HG03066 (cell line): ENCODE measurements around the gene GMNC.
"Not testable (repeated sequence)": the region's sequence is repeated elsewhere in the genome, so short reads cannot be mapped to it uniquely, and the experiment has no call there.

Experiments used
- ATAC-seq: cut with Tn5 transposase; IDR thresholded peaks from one replicate; pipeline ENCODE4 v1.9.1; 2021; ENCODE audit warnings: low read depth; ENCODE audit not compliant: unreplicated experiment

Gene GMNC, protein sequence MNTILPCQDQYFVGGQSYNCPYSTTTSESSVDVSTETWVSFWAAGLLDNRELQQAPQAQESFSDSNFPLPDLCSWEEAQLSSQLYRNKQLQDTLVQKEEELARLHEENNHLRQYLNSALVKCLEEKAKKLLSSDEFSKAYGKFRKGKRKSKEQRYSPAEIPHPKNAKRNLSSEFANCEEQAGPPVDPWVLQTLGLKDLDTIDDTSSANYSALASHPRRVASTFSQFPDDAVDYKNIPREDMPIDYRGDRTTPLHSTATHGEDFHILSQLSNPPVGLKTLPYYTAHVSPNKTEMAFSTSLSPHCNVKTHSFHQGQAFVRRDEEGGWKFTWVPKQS

GRCh38 chr3:190862209-190863118 is at the start of gene GMNC:
TSS of gene GMNC (minus strand) at chr3:190862694. CDS start at chr3:190862615, 79 bp downstream.
- peak; percentile 65 for ATAC-seq

- ATAC-seq = no peak
Observed at GRCh38 chr3:190911382-190911781, 48.9 kb upstream of the GMNC start.

DNA sequence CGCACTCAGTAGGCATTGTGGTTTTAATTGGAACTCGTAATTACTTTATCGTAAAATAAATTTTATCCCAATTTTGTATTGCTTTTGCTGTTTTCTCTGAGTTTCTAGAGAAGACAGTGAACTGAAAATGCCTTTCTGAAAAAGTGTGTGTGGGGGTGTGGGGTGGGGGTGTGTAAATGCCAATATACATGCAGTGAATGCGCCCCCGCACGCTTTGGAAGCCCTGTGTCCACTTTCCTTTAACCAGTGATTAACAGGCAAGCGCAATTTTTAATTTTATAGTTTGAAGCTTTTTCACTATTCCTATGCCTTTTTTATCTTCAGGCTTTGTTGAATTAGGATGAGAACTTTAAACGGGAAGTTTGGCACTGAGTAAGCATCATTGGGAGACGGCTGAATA is 47.4 kb upstream of the GMNC start:
- no peak for ATAC-seq

DNA sequence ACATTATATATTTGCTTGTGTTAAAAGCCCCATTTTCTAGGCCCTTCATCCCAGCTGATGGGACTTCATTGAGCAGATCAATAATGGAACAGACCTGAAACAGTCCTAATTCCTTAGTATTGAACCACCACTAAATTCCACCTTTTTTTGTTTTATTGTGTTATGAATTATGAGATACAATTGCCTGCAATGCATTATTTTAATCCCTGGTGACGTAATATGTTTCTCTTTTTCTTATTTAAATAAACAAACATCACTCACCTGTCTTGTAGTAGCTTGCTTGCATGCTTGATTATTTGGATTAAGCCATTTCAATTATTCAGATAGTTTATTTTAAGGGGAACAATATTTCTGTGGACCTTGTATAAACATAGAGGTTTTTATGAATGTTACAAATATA is 40.7 kb upstream of the GMNC start:
- ATAC-seq = no peak

DNA sequence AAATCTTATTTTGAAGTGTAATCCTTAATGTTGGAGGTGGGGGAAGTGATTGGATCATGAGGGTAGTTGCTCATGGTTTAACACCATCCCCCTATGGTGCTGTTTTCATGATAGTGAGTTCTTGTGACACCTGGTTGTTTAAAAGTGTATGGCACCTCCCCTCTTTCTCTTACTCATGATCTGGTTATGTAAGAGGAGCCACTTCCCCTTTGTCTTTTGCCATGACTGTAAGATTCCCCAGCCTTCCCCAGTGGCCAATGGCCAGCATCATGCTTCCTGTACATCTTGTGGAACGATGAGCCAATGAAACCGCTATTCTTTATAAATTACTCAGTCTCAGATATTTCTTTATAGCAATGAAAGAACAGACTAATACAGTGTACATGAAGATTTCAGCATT is 39.8 kb upstream of the GMNC start:
- no peak for ATAC-seq

DNA sequence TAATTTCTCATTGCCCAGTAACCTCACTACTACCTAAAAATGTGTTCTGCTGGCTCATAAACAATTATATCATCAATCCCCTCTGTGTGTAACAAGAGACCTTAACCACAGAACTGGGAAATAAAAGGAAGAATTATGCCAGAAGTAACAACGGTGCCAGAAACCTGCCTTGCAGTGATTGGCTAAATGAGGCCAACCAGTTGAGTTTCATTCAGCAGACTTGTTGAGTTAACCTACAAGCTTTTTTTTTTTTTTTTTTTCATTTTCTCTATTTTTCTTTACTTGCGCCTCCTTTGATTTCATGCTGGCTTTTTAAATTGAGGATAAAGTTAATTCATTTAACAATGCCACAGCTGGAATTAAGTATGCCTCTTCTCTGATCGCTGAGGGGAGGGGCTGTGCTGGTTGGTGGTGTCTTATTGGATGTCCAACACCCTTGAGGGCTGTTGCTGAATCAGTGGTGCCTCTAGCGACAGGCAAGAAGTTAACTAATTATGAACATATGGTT is 30.0 kb upstream of the GMNC start:
- ATAC-seq = no peak

GRCh38 chr3:190886945-190887344 is 24.5 kb upstream of the GMNC start:
- ATAC-seq = peak; percentile 70

DNA sequence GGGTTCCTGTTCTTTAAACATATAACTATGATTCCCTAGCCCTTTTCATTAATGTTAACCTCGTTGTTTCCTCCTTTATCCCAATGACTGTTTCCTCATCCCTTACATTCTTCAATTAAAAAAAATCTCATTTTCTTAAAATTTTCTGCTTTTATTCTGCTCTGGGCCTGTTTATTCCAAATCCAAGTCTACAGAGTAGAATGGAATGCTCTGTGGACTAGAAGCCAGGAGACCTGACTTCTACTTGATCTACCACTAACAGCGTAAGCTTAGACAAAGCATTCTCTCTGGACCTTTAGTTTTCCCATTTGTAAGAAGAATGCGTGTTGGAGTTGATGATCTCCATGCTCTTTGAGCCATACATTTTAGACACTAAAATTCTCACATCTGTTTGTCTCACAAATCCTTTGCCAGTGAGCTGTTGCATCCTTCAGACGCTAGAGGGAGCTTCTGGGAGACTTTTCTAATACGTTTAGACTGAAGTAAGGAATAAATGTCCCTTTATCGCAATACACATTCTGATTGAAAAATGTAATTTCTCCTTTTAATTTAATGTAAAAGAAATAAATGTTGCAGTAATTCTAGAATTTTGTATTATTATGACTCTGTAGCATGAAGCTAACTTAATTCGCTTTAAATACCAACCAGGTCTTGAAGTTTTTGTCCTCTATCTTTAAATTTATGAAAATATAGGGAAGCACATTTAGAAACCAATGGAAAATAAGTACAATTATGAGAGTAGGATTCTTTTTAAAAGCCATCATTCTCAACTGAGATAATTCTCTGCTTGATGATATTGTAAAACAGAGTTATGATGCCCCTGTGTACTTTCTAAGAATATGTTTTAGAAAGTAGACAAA is 21.7 kb upstream of the GMNC start:
- ATAC-seq = peak; percentile 69

DNA sequence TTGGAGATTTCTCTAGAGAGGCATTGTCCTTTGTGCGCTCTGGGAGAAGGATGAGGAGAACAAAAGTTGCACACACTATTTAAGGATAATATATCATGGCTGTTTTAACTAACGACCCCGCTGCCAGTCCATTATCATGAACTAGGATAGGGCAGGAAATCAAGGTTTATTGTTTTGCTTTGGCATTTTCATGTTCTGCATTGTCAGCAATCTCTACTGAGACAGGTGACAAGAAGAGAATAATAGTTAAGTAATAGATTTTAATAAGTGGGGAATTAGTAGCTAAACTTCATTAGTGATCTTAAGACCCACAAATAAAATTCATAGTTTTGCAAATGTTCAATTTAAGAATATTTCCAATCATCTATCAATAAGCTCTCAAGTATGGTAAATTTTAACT is 20.6 kb upstream of the GMNC start:
- ATAC-seq = no peak

GRCh38 chr3:190877925-190878324 is 15.4 kb upstream of the GMNC start:
- no peak for ATAC-seq

DNA sequence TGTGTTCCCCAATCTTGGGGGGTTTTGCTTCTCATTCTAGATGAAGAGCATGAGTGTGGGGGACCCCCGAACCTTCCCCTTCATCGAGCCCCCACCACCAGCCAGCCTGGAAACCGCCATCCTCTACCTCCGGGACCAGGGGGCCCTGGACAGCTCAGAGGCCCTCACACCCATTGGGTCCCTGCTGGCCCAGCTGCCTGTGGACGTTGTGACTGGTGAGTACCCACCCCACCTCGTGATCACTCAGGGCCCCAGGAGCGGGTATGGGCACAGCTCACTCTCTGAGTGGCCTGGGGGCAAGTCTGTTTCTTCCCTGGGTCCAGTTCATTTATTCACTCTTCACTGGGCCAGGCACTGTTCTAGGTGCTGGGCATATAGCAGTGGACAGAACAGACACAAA is 13.9 kb upstream of the GMNC start:
- ATAC-seq = not testable (repeated sequence)

DNA sequence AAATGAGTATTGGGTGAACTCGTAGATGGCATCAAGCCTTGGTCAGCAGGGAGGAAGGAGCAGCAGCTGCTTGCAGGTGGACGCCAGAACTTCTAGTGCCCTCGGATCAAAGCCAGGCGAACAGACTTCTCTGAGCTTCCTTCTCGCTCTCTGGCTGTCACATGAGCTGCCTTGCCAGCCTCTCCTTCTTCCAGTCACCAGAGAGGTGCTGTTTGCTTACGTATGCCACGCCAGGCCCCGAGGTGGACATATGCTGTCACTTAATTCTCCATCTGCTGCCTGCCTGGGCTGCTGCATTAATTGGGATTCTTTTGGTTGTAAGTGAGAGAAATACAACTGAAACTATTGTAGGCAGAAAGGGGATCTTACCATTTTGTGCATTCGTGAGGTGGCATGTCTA is 12.6 kb upstream of the GMNC start:
- not testable (repeated sequence) for ATAC-seq

GRCh38 chr3:190870127-190870526 is 7.6 kb upstream of the GMNC start:
- ATAC-seq = no peak

DNA sequence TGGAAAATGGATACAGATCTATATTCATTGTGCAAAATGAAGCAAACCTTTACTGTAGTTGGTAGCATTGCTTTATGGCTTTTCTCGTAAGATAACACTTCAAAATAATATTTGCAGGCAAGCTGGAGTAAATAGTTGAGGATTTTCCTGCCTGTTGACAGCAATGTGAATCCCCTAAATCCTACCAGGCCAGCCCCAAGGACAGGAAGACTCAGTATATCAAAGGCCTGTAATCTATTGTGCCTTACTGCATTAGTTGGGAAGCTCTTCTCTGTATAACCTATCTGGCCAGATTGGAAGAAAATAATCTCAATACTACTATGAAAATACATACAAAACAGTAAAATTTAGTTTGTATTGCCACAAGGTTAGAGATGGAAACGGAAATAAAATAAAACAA is 4.6 kb upstream of the GMNC start:
- no peak for ATAC-seq

- no peak for ATAC-seq
Observed at GRCh38 chr3:190865828-190866227, 3.3 kb upstream of the GMNC start.

DNA sequence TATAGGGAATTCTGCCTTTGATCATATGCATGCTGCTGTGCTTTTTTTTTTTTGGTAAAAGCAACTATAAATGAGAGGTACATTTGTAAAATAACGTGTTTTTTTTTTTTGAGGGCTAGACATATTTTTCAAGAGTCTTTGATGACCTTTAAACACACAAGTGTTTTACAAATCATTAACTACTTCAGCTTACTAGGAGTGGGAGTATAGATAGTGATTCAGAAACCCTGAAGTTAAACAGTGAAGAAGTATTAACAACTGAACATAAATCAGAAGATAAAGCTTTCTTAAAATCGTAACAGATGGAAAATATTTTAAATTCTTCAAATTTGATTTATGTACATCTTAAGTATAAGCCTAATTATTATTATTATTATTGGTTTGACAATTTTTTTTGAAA is 2.9 kb upstream of the GMNC start:
- ATAC-seq = peak; percentile 43

- no peak for ATAC-seq
Observed at GRCh38 chr3:190864002-190864401, 1.5 kb upstream of the GMNC start.

GRCh38 chr3:190863119-190863465 is 598 bp upstream of the GMNC start:
- no peak for ATAC-seq

DNA sequence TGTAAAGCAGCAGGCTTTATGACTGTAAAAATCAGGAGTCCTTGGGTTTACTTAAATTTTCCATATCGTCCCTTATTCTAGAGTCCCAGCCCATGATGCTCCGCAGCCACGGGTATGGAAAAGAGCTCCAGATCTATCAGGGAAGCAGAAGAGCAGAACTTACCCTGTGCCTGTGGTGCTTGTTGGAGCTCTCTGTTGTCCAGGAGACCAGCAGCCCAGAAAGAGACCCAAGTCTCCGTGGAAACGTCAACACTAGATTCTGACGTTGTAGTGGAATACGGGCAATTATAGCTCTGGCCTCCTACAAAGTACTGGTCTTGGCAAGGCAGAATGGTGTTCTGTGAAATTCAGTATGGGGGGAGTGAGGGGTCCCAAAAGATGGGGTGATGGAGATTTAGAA is 2.0 kb downstream of the GMNC start:
- no peak for ATAC-seq

GRCh38 chr3:190855151-190855550 is 7.3 kb downstream of the GMNC start:
- ATAC-seq = no peak

GRCh38 chr3:190854062-190854461 is 8.4 kb downstream of the GMNC start:
- no peak for ATAC-seq
